ENCODE measurements around the gene SLC24A4.
A peak's percentile ranks its signal among the peaks of the same experiment; 100 is the strongest.

Gene SLC24A4

GRCh38 chr14:92316176-92316575 lies 6.8 kb upstream of the SLC24A4 start:
- DNase-seq (ENCODE audit: low read depth, low spot score): no peak

GRCh38 chr14:92316937-92317336 lies 6.0 kb upstream of the SLC24A4 start:
- DNase-seq (ENCODE audit: low read depth, low spot score): no peak

- no peak for DNase-seq (ENCODE audit: low read depth, low spot score)
Measured at GRCh38 chr14:92317511-92317910, 5.5 kb upstream of the SLC24A4 start.

DNA sequence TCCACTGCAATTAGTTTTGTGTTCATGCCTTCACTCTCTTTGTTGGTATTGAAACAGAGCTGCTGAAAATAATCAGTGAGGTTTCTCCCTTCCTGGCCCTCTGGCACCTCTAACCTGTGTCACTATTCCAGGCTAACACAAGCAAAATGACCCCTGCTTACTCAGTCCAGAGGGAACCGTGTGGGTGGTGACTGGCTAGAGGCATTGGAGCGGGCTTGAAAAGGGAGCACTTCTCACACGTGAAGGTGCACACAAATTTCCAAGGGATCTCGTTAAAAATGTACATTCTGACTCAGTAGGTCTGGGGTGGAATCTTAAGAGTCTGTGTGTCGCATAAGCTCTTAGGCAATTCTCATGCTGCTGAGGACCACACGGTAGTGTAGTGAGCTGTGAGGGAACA lies 1.3 kb upstream of the SLC24A4 start:
- DNase-seq (ENCODE audit: low read depth, low spot score): no peak

- no peak for DNase-seq (ENCODE audit: low read depth, low spot score)
Measured at GRCh38 chr14:92322516-92322915, 449 bp upstream of the SLC24A4 start.

DNA sequence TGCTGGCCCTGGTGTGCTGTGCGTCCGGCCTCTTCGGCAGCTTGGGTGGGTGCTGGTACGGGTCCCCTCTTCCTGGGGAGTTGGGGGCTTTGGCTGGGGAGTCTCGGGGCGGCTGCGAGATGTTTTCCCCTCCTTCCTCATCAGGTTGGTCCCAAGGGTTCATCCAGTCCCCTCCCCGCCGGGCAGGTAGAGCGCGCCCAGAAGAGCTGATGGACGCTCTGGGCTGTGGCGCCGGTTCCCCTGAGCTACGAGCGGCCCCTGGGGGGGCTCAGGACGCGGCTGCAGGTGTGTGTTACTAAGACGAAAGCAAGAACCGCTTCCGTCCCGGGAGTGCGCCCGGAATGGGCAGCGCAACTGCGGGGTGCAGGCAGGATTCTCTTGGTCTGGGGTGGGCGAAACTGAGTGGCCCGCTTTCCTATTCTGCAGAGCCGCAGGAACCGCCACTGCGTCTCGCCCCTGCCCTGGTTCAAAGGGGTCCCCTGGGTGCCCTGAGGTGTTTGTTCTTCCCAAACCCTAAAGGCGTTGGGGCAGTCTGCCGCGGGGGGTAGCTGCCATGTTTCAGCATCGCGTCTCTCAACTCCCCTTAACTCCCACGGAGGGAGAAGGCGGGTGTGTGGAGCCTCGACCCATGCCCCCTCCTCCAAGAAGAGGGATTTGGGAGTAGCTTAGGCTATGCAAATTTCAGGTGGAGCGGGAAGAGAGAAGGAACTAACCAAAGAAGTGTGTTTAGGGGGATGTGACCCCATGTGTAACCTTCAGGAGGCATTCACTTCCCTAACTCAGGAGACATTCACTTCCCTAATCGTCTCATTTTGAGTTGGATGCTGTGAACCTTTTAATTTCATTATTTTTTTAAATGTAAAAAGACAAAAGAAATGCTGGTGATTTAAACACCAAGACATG lies 1.2 kb downstream of the SLC24A4 start:
- no peak for DNase-seq (ENCODE audit: low read depth, low spot score)

GRCh38 chr14:92325835-92326234 lies 2.9 kb downstream of the SLC24A4 start:
- DNase-seq (ENCODE audit: low read depth, low spot score): no peak

GRCh38 chr14:92328664-92329255 lies 5.8 kb downstream of the SLC24A4 start:
- no peak for DNase-seq (ENCODE audit: low read depth, low spot score)

- DNase-seq (ENCODE audit: low read depth, low spot score): no peak
Measured at GRCh38 chr14:92334050-92334449, 11.1 kb downstream of the SLC24A4 start.

DNA sequence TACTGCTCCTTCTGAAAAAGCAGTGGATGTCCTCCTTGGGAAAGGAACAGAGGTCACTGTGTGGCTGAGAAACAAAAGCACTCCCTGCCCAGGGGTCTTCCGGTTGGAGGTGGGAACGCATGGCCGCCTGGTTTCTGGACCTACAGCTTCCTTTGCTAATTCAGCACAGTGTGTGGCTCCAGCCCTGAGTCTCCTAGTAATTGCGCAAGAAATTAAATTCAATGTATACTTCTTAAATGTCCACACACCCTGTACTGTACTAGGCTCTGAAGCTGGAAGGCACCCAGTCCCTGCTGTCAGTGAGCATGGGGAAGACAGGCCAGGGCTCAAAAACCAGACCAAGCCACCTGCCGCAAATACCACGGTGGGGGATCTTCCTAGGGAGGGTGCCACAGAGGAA lies 13.4 kb downstream of the SLC24A4 start:
- DNase-seq (ENCODE audit: low read depth, low spot score): no peak

- no peak for DNase-seq (ENCODE audit: low read depth, low spot score)
Measured at GRCh38 chr14:92339426-92339825, 16.5 kb downstream of the SLC24A4 start.

DNA sequence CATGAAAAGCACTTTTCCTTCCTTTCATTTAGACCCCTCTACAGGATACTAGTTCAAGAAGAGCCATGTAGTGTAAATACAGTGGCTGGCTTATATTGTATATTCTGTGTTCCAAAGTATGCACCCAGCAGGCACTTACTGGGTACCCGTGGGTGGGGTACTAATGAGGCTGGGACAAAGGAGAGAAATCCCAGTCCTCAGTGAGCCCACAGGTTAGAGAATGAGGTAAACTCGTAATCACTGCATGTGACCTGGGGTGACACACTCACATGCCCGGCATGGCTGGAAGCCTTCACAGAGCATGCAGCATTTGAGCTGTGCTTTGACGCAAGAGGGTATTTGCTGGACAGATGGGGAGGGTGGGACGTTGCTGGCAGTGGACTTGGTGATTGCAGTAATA lies 17.1 kb downstream of the SLC24A4 start:
- no peak for DNase-seq (ENCODE audit: low read depth, low spot score)

- DNase-seq (ENCODE audit: low read depth, low spot score): no peak
Measured at GRCh38 chr14:92340931-92341330, 18.0 kb downstream of the SLC24A4 start.

DNA sequence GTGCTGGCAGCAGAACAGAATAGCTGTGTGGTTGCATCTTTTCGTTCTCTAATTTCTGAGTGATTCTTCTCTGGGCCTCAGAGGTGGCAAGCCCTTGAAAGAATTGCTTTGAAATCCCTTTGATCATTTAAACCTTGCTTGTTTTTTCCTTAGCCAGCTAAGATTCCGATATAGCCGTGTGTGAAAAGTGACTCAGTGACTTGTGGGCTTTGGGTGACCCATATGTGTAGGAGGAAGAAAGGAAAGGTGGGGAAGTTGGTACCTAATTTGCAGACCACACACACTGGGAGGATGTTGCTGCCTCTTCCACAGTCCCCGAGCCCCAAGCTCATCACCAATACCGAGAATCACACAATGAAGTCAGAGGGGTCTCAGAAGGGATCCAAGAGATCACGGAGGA lies 18.8 kb downstream of the SLC24A4 start:
- DNase-seq (ENCODE audit: low read depth, low spot score): no peak

- no peak for DNase-seq (ENCODE audit: low read depth, low spot score)
Measured at GRCh38 chr14:92348154-92348553, 25.2 kb downstream of the SLC24A4 start.

GRCh38 chr14:92351750-92352149 lies 28.8 kb downstream of the SLC24A4 start:
- DNase-seq (ENCODE audit: low read depth, low spot score): no peak

DNA sequence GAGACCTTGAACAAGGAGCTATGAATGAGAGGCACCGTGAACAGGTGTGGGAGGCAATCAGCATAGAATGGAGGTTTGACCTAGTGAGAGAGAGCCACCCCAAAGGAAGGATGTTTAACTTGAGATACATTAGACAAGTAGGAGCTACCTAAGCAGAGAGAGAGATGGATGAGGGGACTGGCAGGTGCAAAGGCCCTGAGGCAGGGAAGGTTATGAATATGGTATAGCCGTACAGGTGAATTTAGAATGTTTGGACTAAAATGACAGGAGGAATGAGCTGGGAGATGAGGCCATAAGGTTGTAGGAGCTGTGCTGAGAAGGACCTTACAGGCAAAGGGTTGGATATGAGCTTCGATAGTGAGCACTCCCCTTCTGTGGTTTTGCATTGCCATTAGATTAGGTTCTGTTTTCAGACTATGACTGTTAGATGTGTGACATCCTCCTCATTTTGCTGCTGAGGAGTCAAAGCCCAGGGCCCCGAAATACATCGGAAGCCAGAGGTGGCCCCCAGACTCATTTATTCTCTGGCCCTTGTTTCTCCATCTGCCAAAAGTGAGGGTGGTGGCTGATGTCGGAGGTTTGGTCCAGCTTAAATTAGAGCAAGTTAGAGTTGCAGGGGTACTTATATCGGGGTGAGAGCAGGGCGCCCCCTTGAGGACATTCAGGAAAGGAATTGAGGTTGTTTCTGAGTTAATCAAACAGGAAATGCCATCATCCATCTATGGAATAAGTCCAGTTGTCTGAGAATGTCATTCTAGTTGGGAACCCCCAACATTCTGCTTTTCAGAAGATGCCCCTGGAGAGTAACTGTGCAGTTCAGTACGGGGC lies 29.4 kb downstream of the SLC24A4 start:
- peak; percentile 17 for DNase-seq (ENCODE audit: low read depth, low spot score)

GRCh38 chr14:92353447-92353846 lies 30.5 kb downstream of the SLC24A4 start:
- no peak for DNase-seq (ENCODE audit: low read depth, low spot score)

DNA sequence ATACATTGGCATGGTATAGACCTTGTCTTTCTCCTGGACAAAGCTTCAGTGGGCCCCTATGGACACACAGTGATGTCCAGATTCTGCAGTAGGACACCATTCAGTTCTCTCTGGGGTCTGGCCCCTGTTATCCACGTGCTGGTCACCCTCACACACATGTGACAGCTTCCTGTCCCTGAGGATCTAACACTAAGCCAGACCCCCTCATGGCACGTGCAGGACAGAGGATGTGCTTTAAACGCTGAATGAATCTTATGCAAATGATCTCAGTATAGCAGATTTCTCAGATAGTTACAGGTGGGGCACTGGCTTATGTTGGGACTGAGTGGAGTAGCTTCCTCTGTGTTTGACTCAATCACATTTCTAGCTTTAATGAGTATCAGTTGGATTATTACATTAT lies 33.7 kb downstream of the SLC24A4 start:
- no peak for DNase-seq (ENCODE audit: low read depth, low spot score)

- DNase-seq (ENCODE audit: low read depth, low spot score): no peak
Measured at GRCh38 chr14:92360651-92361370, 37.8 kb downstream of the SLC24A4 start.

DNA sequence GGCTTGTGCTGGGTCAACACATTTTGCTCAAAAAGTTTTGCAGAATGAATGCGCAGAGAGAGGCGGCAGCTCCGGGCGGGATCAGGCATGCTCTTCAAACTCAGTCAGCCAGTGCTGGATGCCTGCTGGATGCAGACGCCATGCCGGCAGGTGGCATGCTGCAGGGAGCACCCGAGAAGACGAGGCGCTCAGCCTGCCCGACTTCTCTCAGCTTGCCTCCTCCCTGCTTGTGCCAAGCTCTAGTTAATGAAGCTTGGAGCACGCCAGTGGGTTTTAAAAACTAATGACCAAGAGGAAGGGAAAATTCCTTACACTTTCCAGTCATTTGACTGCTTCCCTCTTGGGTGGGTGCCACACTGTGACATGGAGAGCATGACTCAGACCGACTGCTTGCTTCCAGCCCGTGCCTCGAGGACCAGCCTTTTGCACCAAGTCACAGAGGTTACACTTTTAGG lies 39.8 kb downstream of the SLC24A4 start:
- DNase-seq (ENCODE audit: low read depth, low spot score): no peak

- no peak for DNase-seq (ENCODE audit: low read depth, low spot score)
Measured at GRCh38 chr14:92366237-92366636, 43.3 kb downstream of the SLC24A4 start.
